GM04504 (cell line): Measurements from ENCODE around the gene ARHGAP6.

Source experiments
- DNase-seq: peaks from one replicate; pipeline ENCODE4 v3.0.0-alpha.2; 2012; ENCODE audit warnings: low read depth

Gene ARHGAP6

DNA sequence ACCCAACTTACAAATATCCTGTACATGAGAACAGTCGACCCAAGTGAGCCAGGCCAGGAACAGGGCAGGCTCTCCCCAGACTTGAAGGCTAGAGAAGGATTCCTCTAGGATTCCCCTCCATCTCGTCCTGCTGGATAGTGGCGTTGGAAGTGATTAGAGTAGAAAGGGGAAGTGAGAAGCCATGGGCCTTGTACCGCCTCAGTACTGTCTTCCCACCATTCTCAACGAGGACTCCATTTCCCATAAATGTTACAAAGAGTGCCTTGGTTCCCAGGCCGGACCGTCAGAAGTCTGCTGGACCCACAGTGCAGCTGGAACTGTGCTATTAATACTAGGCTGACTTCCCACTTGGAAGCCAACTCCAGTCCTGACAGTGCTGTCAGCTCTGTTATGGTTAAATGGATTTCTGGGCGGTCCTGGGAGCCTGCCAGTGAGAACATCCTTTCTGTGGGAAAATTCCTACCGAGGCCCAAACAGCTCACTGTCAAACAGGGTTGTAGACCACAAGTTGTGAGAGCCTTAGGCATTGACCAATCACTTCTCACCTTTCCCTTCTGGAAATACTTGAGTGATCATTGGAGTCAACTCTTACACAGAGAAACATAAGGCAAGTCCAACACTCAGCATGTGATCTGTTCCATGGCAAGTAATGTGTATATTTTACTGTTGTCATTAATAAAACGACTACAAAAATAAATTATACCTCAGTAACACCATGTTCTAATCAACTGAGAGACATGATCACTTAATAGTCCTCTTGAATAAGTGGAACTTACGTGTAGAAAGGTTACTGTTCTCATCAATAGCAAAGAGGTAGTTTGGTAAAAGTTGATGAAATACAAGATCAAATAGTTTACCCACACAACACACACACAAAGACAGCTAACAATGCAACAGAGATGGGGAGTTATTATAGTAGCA lies 314.1 kb downstream of the ARHGAP6 start:
- DNase-seq: peak; percentile 86

DNA sequence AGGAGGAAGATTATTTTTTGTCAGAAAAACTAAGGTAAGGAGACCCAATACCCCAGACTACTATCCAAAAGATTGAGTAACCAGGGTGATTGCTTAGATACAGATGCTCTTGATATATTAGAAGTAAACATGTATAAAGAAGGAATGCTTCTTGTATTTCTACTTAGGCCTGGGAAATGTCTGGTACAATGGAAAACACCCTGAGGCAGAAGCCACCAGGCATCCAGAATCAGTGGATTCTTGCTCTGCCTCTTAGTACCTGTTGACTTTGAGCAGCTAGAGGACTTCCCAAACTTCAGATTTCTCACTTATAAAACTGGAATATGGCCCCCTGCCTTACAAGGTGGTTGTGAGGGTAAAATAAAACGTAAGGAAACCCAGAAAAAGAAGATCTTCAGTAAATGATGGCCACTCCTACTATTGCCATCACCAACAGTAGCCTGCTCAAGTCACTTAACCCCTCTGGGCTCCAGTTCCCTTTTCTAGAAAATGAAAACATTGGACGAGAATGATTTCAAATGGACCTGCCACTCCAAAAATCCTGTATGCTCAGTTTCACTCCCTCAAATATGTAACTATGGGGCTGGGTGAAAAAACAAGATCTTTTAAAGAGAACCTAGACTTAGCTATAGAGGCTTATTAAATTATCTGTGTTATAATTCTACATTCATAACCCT lies 315.9 kb downstream of the ARHGAP6 start:
- no peak for DNase-seq

DNA sequence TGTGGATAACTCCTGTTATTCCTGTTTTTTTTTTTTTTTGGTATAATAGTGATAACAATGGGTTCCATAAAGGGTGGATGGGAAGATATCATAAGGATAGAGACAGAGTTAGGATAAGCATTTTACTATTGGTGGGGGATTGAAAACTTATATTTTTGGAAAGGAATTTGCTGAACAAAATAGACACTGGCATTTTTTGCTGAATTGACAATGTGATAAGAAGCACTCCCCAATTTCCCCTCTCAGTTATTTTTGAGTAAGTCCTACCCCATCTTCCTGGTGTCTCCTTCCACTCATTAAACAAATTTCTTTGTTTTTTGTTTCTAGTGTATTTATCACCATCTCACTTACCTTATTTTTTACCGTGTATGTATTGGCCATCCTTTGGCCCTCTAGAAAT lies 316.7 kb downstream of the ARHGAP6 start:
- DNase-seq: no peak

DNA sequence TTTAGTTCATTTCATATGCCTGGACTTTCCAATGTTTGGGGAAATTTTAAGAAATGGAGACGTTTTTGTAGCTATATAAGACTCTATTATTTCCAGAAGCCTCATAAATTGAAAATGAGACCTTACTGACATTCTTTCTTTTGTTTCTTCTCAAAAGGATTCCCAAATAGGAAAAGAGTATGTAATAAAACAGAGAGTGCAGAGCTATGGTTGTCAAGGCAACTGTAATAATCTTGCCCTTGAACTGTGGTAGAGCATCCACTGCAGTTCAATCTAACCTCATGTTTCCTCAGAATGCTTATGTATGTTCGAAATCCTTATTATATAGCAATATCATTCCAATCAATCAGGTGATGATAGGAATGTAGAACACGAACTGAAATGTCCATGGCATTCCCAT lies 318.4 kb downstream of the ARHGAP6 start:
- DNase-seq: no peak

DNA sequence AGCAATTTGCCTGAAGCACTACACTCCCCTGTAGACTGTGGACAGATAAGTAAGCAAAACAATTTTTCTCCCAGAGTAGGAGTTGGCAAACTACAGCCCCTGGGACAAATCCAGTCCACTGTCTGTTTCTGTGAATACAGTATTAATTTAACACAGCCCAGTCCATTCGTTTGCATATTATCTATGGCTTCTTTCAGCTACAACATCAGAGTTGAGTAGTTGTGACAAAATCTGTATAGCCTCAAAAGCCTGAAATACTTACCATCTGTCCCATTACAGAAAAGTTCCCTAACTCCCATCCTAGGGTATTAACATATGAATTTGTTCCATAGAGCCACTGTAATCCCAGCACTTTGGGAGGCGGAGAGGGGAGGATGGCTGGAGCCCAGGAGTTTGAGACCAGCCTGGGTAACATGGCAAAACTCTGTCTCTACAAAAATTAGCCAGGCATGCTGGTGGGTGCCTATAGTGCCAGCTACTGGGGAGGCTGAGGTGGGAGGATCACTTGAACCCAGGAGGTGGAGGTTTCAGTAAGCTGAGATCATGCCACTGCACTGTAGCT lies 319.5 kb downstream of the ARHGAP6 start:
- DNase-seq: no peak

DNA sequence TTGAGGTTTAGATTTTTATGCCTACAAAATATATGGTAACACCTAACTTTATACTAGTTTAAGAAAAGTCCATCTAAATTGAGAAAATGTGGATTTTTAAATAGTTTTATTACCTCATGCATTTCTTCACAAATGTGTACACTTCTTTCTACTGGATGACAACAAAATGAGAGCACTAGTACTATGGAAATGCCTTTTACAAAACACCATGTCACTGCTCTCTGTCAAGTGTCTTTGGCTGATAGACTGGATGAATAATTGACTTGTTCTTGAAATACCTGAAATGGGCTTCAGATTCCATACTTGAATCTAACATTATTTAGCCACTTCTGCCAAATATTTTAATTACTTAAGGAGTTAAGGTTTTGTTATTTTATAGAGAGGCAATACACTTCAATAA lies 323.0 kb downstream of the ARHGAP6 start:
- DNase-seq: no peak

DNA sequence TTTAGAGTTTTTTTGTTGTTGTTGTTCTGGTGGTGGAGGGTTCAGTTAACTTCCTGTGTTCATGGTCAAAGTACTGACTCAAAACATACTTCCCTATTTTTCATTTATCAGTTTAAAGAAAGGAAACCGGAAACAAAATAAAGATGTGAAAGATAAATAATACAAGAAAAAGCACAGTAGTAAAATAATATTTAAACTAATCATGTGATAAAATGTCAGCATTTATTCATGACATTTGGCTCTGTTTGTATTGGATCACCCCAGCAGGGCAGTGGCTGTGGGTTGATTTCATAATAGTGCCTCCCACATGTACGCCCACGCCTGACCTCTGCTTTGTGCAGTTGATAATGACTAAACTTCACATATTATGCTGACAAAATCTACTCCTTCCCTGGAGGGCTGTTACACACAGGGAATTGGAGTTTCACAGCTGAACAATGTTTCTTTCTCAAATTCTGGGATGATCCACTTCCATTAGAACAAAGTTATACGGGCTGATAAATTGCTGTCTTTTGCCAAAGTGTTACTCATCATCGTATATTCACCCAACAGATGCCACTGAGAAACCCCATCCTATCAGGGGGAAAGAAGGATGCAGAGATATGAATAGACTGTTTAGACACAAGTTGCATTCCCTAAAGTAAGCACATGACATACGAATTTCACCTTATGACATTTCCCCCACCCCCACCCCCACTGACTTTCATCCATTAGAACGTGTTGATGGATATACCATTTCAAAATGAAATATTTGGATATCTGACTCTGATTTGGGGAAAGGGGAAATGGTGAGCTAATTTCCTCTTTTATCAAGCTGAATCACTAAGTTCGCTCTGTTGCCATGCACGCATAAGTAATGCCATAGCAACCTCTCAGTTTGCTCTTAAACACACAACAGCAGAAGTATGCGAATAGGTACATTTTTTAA lies 324.2 kb downstream of the ARHGAP6 start:
- peak; percentile 64 for DNase-seq

DNA sequence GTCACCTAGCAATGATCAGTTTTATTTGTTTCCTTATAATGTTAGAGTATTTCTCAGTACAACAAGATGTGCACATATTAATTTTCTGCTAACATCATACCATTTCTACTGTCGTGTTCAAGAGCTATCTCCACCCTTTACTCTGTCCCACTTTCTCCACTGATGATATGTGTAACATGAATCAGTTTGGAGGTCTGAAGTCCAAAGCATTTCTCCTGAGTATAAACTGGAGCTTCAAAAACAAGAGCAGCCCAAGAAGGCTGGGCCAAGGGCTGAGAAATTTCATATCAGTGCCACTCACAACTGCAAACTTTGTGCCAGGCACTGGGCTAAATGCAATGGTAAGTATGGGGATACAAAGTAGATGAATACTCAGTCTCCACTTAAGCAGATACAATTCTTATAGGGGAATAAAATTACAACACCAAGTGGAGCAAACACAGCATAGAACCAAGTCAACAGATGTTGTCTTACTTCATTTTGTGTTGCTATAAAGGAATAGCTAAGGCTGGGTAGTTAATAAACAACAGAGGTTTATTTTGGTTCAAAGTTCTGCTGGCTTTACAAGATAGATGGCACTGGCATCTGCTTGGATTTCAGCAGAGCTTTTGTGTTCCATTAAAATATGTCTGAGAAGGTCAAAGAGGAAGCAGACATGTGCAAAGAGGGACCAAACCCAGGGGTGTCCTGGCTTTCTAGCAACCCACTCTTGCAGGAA lies 328.3 kb downstream of the ARHGAP6 start:
- DNase-seq: no peak

DNA sequence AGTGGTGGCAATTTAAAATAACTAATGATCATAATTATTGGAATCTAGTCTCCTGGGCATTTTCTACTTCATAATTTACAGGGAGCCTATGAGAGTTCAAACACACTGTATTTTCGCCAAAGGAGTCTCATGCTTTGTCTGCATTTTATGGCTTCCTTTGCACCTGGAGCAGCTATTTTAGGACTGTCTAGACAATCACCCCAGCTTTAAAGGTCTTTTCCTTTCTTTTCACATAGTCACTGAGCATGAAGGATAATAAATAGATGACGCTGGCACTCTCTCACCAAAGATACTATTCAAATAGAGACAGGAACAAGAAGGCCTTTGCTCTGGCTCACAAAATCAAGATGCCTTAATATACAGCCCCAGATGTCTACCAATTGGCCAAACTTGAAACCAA lies 329.5 kb downstream of the ARHGAP6 start:
- DNase-seq: no peak

DNA sequence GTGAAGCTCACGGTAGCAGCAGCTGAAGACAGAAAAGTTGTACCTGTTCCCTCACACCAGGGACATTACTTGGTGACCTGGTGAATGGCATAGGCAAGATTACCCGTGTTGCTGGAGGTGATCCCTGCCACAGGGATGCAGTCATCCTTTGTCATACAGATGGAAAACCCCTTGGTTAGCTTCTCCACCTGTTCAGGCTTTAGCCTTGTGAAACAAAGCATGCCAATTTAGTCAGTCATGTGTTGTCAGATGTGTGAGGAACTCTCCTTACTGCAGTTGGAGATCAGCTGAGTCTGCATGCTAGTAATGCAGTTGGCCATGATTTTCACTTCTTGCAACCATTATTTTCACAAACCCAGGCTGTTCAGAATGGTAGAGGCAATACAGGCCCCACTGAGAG lies 331.6 kb downstream of the ARHGAP6 start:
- DNase-seq: no peak

DNA sequence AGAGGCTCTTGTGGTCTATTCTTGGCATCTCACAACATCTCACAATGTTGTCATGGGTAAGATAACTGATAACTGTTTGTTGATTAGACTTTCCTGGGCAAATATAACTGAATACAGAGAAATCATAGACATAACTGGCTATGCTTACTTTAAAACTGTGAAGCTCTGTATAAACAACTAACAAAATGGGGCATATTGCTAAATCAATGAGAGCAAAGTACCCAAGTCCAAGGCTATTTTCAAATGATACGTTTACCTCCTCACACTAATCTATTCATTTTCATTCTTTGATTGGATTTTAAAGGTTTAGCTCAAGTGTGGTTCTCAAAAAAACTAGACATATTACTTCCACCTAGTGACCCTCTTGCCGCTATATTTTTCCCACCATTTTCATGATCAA lies 333.9 kb downstream of the ARHGAP6 start:
- DNase-seq: no peak

DNA sequence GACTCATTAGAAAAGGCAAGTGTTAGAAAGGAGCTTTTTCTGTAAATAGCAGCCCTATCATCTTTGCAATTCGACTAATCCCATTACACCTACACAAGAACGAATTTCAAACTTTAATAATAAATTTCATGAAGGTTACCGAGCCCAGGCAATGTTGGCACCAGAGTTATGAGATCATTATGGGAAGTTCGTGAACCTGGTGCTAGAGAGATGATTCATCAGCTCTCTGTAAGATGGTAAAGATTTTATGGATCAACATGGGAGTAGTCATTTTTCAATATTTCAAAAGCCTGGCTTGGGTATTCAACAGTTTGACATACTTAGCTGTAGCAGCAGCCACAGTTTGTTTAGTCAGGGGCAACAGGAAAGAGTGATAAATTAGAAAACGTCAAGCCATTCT lies 336.7 kb downstream of the ARHGAP6 start:
- no peak for DNase-seq

DNA sequence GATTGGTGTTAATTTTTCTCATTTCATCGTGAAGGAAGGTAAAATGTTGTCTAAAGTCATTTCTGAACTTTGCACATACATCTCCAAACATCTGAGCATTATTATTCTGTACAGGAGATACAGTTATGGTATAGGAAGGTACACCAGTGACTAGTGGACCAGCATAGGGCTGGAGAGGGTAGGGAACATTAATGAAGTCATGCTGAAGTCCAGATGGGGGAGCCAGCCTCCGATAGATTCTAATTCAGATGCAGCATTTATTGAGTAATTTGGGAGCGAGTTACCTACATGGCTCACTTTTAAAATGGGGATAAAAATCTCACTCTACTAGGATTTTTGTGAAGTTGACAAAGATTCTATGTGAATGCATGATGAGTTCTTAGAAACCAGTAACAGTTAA lies 337.6 kb downstream of the ARHGAP6 start:
- no peak for DNase-seq

DNA sequence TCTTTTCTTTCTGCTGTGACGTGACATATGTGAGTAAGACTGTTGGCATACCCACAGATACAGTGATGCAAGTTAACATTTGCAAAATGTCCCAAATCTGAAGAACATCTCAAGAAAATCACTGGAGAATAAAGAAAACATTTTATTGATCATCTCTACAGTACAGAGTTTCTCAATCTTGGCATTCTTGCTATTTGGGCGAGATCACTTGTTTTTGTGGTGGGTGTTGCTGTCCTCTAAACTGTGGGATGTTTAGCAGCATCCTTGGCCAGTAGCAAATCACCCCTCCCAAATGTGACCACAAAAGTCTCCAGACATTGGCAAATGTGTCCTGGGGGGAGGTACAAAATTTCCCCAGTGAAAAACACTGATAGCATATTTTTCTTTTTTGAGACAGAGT lies 343.7 kb downstream of the ARHGAP6 start:
- DNase-seq: no peak

DNA sequence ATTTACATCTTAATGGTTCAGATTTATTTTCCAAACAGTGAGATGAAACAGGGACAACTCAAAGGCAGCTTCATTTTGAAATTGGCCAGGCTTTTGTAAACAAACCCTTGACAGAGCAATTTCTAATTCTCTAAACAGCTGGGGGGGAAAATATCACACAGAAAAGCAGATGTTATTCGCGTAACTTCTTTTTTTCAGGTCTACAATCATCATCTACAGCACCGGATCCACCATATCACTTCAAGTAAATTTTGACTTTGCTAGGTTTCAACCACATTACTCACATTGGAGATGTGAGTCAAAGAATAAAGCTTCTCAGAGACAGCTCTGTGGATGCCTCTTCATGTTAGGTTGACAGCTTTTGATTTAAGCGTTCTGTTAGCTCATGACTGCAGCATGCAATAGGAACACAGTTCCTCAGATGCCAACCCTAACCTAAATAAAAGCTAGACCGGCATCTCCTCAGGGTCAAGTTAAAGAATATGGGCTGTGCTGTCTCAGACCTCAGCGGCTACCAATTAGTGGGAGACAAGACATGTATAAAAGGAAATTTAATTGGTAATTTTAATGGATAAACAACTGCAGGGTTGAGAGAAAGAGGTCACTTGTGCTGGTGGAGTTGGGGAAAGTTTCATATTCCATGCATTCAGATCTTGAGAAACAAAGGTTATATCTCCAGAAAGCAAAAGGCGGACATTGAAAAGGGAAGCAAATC lies 345.8 kb downstream of the ARHGAP6 start:
- no peak for DNase-seq

DNA sequence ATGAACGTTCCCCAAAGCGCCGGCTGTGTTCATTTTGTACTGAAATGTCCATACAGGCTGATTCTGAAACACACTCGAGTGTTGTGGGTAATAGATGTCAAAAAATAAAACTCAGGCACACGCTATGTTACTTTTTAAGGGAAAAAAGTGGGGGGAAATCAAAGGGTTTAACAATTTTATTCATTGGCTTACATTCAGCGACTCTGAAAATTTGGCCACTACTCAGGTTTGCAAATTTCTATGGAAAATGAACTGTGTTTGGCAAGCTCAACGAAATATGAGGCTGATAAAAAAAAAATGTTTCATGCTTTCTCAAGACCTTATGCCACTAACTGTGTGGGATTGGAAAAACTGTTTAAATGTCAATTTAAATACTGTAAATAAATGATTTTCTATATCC lies 354.0 kb downstream of the ARHGAP6 start:
- no peak for DNase-seq

DNA sequence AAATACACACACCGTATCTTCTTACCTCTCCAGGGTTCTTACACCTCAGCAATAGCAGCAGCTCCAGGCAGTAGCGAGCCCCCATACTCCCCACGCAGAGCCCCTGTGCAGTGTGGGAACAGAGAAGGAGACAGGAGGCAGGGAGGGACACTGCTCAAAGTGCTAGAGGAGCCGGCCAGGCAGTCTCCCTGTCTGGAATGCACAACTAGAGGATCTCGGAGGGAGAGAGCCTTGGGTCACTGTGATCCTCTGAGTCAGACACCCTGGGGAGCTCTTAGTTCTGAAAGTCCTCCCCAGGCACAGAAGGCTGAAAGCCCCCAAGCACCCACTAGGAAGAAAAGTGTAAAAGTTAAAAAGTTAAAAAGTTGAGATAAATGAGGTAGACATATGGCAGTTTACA lies 356.5 kb downstream of the ARHGAP6 start:
- DNase-seq: no peak

DNA sequence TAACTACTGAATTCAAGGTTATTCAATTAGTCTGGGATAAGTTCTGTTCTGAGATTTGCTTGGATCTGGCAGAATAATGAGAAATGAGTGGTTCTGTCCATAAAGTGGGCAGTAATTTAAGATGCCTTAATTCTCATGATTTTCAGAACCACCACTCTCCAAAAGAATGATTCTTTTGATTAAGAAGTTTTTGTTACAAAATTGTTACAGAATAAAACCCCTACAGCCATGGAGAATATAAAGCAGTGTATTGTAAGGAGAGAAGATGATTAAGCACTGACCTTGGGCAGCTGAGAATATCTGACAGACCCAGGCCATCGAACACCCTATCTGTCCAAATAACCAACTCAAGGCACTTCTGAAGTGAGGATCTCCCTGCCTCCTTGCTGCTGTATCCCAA lies 360.1 kb downstream of the ARHGAP6 start:
- no peak for DNase-seq

DNA sequence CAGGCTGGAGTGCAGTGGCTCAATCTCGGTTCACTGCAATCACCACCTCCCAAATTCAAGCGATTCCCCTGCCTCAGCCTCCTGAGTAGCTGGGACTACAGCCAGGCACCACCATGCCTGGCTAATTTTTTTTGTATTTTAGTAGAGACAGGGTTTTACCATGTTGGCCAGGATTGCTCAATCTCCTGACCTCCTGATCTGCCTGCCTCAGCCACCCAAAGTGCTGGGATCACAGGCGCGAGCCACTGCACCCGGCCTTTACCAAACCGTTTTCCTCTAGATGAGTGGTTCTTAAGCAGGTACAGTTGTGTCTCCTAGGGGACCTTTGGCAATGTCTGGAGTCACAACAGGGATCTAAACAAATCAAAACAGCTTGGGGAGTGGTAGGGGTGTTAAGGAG lies 360.9 kb downstream of the ARHGAP6 start:
- DNase-seq: no peak

DNA sequence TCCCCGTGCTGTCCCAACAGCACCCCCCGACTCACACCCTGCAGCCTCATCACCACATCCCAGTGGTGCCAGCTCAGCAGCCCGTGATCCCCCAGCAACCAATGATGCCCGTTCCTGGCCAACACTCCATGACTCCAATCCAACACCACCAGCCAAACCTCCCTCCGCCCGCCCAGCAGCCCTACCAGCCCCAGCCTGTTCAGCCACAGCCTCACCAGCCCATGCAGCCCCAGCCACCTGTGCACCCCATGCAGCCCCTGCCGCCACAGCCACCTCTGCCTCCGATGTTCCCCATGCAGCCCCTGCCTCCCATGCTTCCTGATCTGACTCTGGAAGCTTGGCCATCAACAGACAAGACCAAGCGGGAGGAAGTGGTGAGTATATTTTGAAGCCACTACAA lies 367.1 kb downstream of the ARHGAP6 start:
- no peak for DNase-seq

DNA sequence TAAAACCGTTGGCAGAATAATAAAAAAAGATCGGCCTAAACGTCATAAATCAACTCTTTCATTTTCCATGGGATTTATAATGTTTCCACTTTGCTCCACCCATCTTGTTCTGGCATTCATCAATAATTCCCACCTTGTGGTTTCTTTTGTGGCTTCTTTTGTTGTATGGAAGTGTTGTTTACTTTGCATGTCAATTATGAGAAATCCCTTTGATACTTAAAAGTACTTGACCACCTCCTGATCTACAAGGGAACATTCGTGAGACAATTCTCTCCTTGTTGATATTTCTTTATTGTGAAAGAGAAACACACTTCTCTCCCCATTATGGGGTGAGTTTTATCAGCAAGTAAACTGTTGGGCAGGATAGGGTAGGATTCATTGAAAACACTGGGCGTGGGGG lies 369.7 kb downstream of the ARHGAP6 start:
- DNase-seq: no peak
